ENCODE results near the gene ENTR1. TPM values are rescaled to one million over a fixed set of nuclear protein-coding genes. Genes with fewer than 3 reads are reported as not detected.

ENTR1 gene
- total RNA-seq, 3 donors from 2014 or later: 23.7 to 54.4 (median 36.0) TPM

DNA sequence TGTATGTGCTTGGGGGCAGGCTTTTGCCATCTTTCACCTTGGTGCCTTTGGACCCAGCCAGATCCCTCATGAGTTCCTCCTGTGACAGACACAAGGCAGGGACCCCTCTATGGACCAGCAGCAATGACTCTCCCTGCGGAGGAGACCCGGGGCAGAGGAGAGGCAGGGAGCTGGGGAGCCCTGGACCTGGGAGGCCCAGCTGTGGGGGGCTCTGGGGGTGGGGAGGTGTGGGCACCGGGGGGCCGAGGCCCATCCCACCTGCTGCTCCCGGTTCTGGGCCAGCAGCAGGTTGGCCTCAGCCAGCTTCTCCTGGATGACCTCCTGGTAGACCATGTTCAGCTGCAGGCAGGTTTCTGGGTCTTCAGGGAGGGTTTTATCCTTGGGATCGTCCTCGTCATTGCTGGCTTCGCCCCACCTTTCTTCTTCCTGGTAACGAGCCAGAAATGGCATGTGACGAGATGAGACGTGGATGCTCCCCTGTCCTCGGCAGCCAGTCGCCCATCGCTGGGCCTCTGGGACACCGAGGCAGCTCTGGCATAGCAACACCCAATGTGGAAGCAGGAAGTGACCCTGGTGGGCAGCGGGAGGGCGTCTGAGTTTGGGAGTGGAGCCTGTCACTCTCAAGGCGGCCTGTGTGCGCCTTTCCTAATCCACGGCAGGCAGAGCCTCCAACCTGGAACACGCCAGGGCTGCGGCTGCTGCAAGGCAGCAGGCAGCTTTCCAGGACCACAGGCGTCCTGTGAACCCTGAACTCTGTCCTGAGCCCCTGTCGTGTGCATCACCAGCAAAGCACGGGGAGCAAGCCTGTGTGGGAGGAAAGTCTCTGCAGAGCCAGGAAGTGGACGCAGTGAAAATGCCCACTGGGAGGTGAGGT, 14.8 kb downstream of the ENTR1 start:
- Histone ChIP-seq H3K27me3 (no peaks in the 10 kb centered on the region), H3K36me3 (peaks cover 5% of the 10 kb centered on the region), H3K27ac (no peak overlapping the region), H3K9me3 (no peaks in the 10 kb centered on the region), H3K4me1 (peaks cover 3 to 5% of the 10 kb centered on the region in 2 donors), H3K4me3 (no peak overlapping the region)
- TF ChIP-seq, protein P1, sequence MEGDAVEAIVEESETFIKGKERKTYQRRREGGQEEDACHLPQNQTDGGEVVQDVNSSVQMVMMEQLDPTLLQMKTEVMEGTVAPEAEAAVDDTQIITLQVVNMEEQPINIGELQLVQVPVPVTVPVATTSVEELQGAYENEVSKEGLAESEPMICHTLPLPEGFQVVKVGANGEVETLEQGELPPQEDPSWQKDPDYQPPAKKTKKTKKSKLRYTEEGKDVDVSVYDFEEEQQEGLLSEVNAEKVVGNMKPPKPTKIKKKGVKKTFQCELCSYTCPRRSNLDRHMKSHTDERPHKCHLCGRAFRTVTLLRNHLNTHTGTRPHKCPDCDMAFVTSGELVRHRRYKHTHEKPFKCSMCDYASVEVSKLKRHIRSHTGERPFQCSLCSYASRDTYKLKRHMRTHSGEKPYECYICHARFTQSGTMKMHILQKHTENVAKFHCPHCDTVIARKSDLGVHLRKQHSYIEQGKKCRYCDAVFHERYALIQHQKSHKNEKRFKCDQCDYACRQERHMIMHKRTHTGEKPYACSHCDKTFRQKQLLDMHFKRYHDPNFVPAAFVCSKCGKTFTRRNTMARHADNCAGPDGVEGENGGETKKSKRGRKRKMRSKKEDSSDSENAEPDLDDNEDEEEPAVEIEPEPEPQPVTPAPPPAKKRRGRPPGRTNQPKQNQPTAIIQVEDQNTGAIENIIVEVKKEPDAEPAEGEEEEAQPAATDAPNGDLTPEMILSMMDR (IDR thresholded peaks at IDR 0.05): no peak
- TF ChIP-seq POLR2A (IDR thresholded peaks at IDR 0.05) (no peak), POLR2AphosphoS5 (IDR thresholded peaks at IDR 0.05) (no peak)
- no peak for DNase-seq (ENCODE audit: low spot score in 2 of 2)
- intact Hi-C loops (cut with DNase I; ENCODE audit: low total_unique reads): no loop called here

DNA sequence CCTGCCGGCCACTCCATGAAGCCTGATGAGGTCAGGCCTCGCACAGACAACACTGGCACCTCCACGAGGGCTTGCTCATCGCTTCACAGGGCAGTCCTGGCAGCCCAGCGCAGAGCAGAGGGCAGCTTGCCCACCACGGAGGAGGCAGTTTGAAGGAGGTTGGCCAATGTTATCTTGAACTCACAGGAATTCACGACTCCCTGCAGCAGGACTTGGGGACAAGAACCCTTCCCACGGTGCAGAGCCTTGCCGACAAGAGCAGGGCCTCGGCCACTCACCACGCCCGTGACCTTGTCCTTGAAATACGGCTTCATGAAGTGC, 15.4 kb downstream of the ENTR1 start:
- Histone ChIP-seq H3K36me3 (peaks cover 5% of the 10 kb centered on the region), H3K27ac (no peak overlapping the region), H3K9me3 (no peaks in the 10 kb centered on the region), H3K4me3 (no peak overlapping the region), H3K27me3 (no peaks in the 10 kb centered on the region), H3K4me1 (peaks cover 0 to 5% of the 10 kb centered on the region in 2 donors)
- intact Hi-C loops (cut with DNase I; ENCODE audit: low total_unique reads): no loop called here
- no peak for DNase-seq (ENCODE audit: low spot score in 2 of 2)
- no peak for TF ChIP-seq POLR2AphosphoS5 (IDR thresholded peaks at IDR 0.05)
- TF ChIP-seq POLR2A (IDR thresholded peaks at IDR 0.05): no peak
- TF ChIP-seq, protein P1 (IDR thresholded peaks at IDR 0.05): no peak

DNA sequence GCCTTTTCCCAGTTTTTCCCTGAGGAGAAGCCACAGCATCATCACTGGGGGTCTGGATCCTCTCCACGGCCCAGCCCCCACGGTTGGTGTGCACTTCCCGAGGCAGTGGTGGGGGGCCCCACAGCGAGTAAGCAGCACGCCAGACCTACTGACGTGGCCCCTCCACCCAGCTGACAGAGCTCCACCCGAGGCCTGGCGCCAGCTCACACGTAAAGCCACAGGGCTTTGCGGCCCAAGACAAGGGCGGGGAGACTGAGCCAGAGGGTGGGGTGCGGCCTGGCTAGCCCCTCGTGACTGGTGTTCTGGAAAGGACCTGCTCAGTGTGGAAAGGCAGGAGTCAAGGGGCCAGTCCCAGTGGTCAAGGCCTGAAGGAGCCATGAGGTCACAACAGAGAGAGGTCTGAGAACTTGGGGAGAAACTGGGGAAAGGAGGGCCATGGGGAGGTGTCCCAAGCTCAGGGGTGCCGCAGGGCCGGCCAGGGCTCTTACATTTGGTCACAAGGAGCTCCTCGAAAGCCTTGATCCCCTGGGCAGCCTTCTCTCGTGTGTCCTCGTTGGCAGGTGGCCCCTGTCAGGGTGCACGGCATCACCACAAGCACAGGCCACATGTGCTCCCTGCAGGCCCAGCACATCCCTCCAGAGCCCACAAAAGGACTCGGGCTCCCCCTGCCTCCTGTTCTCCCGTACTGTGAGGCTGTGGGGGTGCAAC, 15.9 kb downstream of the ENTR1 start:
- TF ChIP-seq, protein P1 (IDR thresholded peaks at IDR 0.05): no peak
- TF ChIP-seq POLR2A (IDR thresholded peaks at IDR 0.05) (no peak), POLR2AphosphoS5 (IDR thresholded peaks at IDR 0.05) (no peak)
- no peaks in the 10 kb centered on the region for H3K9me3 ChIP-seq
- no peak for DNase-seq (ENCODE audit: low spot score in 2 of 2)
- no peaks in the 10 kb centered on the region for H3K27me3 ChIP-seq
- peaks cover 0 to 5% of the 10 kb centered on the region in 2 donors for H3K4me1 ChIP-seq
- no peak overlapping the region for H3K27ac ChIP-seq
- no peak overlapping the region for H3K4me3 ChIP-seq
- intact Hi-C loops (cut with DNase I; ENCODE audit: low total_unique reads): no loop called here
- H3K36me3 ChIP-seq: peaks cover 5% of the 10 kb centered on the region

DNA sequence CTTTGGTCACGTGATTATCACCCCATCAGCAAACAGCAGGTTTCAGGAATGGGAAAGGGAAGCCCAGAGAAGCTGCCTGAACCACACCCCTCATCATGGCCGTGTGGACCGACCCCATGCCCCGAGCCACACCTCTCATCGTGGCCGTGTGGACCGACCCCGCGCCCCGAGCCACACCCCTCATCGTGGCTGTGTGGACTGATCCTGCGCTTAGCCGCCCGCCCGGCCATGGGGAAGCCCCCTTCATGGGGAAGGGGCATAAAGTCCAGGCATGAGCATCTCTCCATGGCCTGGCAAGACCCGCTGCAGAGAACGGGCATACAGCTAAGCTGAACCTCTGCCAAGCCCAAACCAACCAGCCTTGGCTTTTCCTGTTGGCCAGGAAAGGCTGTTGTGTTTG, 16.9 kb downstream of the ENTR1 start:
- intact Hi-C loops (cut with DNase I; ENCODE audit: low total_unique reads): no loop called here

More for the DNA sequence above, 16.9 kb downstream of the ENTR1 start:
- TF ChIP-seq POLR2AphosphoS5 (IDR thresholded peaks at IDR 0.05) (no peak), POLR2A (IDR thresholded peaks at IDR 0.05) (no peak)
- TF ChIP-seq, protein P1 (IDR thresholded peaks at IDR 0.05): no peak
- no peaks in the 10 kb centered on the region for H3K27me3 ChIP-seq
- peaks cover 0 to 5% of the 10 kb centered on the region in 2 donors for H3K4me1 ChIP-seq
- no peak overlapping the region for H3K4me3 ChIP-seq
- DNase-seq (ENCODE audit: low spot score in 2 of 2): no peak
- H3K9me3 ChIP-seq: no peaks in the 10 kb centered on the region
- H3K36me3 ChIP-seq: peaks cover 5% of the 10 kb centered on the region
- no peak overlapping the region for H3K27ac ChIP-seq
